HG02840 (cell line): Measurements from ENCODE around the gene TNIK.
"Not testable (repeated sequence)": the region's sequence is repeated elsewhere in the genome, so short reads cannot be mapped to it uniquely, and the experiment has no call there.

Source experiments
- ATAC-seq: cut with Tn5 transposase; IDR thresholded peaks from one replicate; pipeline ENCODE4 v1.9.1; 2021; ENCODE audit warnings: mild to moderate bottlenecking, moderate library complexity, moderate number of reproducible peaks; ENCODE audit not compliant: unreplicated experiment, low FRiP score

Gene TNIK

DNA sequence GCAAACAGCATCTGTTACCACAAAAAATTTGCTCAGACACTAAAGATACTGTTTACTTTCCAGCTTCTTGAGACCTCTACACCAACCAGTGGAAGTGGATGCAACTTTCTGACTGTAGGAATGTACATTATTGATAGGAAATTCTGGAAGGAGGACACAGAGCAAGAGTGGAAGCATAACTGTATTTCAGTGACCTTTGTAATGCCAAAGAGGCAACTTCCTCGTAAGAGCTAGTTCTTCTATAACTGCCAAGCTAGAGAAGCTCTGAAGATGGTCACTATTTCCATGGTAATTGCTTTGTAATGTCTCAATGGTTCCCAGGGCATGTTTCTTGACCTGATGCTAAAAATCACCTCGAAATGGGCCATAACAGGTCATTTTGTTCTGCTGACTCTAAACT, 337.3 kb downstream of the TNIK start:
- no peak for ATAC-seq

GRCh38 chr3:171122240-171122639, 338.0 kb downstream of the TNIK start:
- ATAC-seq: no peak

- ATAC-seq: no peak
These were observed 338.4 kb downstream of the TNIK start for GRCh38 chr3:171121801-171122200.

DNA sequence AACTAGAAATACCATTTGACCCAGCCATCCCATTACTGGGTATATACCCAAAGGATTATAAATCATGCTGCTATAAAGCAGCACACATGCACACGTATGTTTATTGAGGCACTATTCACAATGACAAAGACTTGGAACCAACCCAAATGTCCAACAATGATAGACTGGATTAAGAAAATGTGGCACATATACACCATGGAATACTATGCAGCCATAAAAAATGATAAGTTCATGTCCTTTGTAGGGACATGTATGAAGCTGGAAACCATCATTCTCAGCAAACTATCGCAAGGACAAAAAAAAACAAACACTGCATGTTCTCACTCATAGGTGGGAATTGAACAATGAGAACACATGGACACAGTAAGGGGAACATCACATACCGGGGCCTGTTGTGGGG, 340.8 kb downstream of the TNIK start:
- not testable (repeated sequence) for ATAC-seq

GRCh38 chr3:171118993-171119392, 341.2 kb downstream of the TNIK start:
- not testable (repeated sequence) for ATAC-seq

DNA sequence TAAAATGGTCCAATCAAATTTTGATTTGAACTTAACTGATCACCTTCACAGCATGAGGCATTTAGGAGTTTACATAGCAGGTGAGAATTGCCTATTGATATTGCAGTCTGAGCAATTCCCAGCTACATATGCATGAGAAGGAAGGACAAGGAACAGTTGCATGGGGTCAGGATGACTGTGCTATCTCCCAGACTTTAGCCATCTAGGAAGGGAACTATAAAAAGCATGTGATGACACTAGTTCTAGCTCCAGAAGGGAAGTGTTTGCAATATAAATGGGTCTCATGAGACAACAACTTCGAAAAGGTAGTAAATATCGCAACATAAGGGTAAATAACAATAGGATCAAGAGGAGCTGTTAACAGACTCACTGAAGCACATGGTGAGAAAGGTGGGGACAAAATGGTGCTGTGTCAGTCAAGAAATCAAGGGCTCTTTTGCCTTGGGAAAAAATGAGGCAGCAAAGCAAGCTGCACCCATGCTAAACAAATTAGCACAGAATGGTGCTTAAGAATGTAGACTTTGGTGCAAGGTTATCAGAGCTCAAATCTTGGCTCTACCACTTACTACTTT, 343.3 kb downstream of the TNIK start:
- ATAC-seq: no peak

- no peak for ATAC-seq
These were observed 343.8 kb downstream of the TNIK start for GRCh38 chr3:171116365-171116764.

- no peak for ATAC-seq
These were observed 344.5 kb downstream of the TNIK start for GRCh38 chr3:171115667-171116066.

GRCh38 chr3:171113716-171114115, 346.5 kb downstream of the TNIK start:
- no peak for ATAC-seq

GRCh38 chr3:171110715-171111114, 349.5 kb downstream of the TNIK start:
- ATAC-seq: no peak

DNA sequence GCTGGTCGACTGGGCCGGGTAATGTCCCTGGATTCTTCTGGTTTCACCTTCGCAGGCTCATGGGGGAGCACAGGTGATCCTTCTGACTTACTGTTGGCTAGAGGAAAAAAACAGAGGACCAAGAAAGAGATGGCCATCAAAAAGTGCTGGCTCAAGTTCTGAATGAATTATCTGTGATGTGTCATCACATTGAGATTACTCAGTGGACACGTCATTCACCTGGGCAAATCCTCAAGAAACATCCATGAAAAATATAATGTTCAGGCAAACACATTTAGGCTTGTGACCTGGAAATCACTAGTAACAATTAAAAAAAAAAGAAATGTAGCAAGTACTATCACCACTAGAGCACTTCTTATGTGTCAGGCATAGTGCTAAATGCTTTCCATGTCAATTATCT, 352.1 kb downstream of the TNIK start:
- no peak for ATAC-seq

- ATAC-seq: no peak
These were observed 357.0 kb downstream of the TNIK start for GRCh38 chr3:171103185-171103584.

GRCh38 chr3:171101982-171102641, 358.1 kb downstream of the TNIK start:
- no peak for ATAC-seq

- no peak for ATAC-seq
These were observed 360.3 kb downstream of the TNIK start for GRCh38 chr3:171099911-171100310.

GRCh38 chr3:171095063-171095462, 365.1 kb downstream of the TNIK start:
- ATAC-seq: no peak

- ATAC-seq: no peak
These were observed 365.8 kb downstream of the TNIK start for GRCh38 chr3:171094411-171094810.

- no peak for ATAC-seq
These were observed 366.7 kb downstream of the TNIK start for GRCh38 chr3:171093462-171093861.

- no peak for ATAC-seq
These were observed 367.7 kb downstream of the TNIK start for GRCh38 chr3:171092467-171092911.

- no peak for ATAC-seq
These were observed 369.9 kb downstream of the TNIK start for GRCh38 chr3:171090321-171090720.

GRCh38 chr3:171088964-171089754, 371.0 kb downstream of the TNIK start:
- ATAC-seq: no peak

- no peak for ATAC-seq
These were observed 371.7 kb downstream of the TNIK start for GRCh38 chr3:171088496-171088895.

GRCh38 chr3:171086914-171087313, 373.3 kb downstream of the TNIK start:
- ATAC-seq: no peak
